AG20443 (cell line): ENCODE measurements around the gene HDAC6.

ENCODE experiments used
- DNase-seq: peaks from one replicate; pipeline ENCODE4 v3.0.0; 2012; ENCODE audit warnings: low spot score, mixed read lengths

The HDAC6 gene

GRCh38 chrX:48801280-48802088, at the start of gene HDAC6:
Gene HDAC6, plus strand, starts transcription at chrX:48802067. Its CDS starts 626 bp downstream, at chrX:48802693.
- peak; percentile 93 for DNase-seq

- DNase-seq: no peak
These were observed 49.4 kb upstream of the HDAC6 start for GRCh38 chrX:48752498-48752897.

DNA sequence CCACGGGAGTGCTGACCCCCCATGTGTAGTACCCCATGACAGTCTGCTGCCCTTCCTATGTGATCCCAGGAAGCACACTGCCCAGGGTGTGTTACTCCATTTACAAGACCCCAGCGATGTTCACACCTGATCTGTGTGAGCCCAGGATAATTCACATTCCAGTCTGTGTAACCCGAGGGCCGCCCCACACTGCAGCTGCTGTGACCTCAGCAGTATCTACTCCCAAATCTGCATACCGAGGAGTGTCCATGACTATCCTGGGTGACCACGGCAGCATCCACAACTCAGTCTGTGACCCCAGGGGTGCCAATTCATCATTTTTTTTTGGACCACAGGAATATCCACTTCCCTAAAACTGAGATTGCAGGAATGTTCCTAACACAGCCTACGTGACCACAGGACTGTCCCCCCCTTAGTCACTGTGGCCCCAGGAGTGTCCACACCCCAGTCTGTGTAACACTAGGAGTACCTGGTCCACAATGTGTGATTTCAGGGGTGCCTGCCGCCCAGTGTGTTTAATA, 48.1 kb upstream of the HDAC6 start:
- DNase-seq: no peak

DNA sequence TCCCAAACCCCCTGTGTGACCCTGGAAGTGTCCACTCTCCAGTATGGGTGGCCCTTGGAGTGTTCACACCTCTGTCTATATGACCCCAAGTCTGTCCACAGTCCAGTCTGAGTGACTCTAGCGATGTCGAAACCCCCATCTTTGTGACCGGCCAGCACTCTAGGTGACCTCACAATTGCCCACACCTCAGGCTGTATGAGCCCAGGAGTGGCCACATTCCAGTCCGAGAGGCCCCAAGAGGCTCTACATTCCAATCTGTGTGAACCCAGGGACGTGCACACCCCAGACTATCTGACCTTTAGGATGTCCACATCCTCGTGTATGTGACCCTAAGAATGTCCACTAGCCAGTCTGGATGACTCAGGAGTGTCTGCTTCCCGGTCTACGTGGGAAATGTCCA, 47.6 kb upstream of the HDAC6 start:
- no peak for DNase-seq

DNA sequence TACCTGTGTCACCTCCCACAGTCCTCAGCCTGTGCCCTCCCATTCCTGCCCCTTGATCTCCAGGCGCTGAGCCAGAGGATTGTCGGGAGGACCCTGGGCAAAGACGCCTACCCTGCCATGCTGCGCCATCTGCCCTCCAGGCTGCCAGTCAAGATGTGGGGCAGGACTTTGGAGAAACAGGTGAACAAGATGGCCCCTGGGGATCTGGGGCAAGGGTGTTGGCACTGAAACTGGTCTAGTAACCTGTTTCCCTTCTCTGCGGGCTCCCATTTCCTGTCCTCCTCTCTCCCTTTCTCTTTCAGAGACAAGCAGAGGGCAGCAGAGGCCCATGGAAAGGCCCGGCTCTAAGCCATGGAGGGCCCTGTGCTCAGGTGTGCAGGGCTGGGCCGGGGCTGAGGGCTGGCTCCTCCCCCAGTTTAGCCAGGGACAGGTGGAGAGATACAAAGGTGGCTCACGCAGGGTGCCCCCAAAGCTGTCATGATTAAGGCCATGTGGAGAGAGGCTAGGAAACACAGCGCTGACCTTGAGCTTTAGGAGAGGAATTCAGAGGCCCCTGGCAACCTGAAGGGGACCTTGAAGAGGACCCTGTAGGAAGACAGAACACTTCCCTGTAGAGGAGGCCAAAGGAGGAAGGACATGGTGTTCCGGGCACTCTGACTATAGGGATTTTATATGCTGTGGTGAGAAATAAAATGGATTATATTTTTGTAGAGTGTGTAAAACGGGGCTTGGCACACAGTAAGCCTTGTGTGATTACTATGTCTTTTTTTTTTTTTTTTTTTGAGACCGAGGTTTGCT, 40.0 kb upstream of the HDAC6 start, which contains the start of gene GLOD5:
TSS of gene GLOD5 (plus strand) at position 74 of the 798 bp plus-strand sequence. CDS start at position 118, 44 bp downstream.
- DNase-seq: no peak

DNA sequence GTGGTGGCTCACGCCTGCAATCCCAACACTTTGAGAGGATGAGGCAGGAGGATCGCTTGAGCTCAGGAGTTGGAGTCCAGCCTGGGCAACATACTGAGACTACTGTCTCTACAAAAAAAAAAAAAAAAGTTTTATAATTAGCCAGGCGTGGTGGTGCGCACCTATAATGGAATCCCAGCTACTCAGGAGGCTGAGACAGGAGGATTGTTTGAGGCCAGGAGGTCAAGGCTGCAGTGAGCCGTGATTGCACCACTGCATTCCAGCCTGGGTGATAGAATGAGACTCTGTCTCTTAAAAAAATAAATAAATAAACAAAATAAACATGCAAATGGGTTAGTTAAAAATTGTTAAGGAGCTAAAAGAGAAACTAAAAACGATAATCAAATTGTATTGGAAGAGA, 32.6 kb upstream of the HDAC6 start:
- DNase-seq: no peak

GRCh38 chrX:48770296-48770695, 31.6 kb upstream of the HDAC6 start:
- no peak for DNase-seq

DNA sequence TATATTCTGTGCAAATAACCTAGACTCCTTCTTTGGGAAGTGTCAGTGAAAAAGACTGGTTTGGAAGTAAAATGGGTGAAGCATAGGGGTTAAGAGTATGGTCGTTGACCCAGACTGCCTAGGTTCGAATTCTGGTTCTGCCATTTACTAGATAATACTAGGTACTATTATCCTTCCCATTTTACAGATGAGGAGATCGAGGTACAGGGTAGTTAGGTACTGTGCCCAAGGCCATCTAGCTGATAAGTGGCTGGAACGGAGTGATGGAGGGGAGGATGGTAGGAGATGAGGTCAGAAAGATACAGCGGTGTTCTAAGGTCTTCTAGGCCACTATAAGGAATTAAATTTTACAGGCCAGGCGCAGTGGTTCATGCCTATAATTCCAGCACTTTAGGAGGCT, 29.3 kb upstream of the HDAC6 start:
- no peak for DNase-seq

GRCh38 chrX:48776818-48777439, 24.9 kb upstream of the HDAC6 start:
- no peak for DNase-seq

DNA sequence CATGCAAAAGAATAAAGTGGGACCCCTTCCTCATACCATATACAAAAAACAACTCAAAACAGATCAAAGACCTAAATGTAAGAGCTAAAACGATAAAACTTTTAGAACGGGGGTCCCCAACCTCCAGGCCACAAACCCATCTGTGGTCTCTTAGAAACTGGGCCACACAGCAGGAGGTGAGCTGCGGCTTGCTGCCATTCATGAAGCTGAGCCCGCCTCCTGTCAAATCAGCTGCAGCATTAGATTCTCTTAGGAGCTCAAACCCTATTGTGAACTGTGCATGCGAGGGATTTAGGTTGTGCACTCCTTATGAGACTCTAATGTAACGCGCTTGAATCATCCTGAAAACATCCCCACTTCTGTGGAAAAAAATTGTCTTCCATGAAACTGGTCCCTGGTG, 22.5 kb upstream of the HDAC6 start:
- DNase-seq: no peak

- DNase-seq: no peak
These were observed 20.2 kb upstream of the HDAC6 start for GRCh38 chrX:48781705-48782104.

- no peak for DNase-seq
These were observed 19.7 kb upstream of the HDAC6 start for GRCh38 chrX:48782216-48782615.

- DNase-seq: no peak
These were observed 19.1 kb upstream of the HDAC6 start for GRCh38 chrX:48782795-48783194.

GRCh38 chrX:48784726-48785125, 17.1 kb upstream of the HDAC6 start:
- no peak for DNase-seq

GRCh38 chrX:48785186-48785539, 16.7 kb upstream of the HDAC6 start:
- DNase-seq: no peak

DNA sequence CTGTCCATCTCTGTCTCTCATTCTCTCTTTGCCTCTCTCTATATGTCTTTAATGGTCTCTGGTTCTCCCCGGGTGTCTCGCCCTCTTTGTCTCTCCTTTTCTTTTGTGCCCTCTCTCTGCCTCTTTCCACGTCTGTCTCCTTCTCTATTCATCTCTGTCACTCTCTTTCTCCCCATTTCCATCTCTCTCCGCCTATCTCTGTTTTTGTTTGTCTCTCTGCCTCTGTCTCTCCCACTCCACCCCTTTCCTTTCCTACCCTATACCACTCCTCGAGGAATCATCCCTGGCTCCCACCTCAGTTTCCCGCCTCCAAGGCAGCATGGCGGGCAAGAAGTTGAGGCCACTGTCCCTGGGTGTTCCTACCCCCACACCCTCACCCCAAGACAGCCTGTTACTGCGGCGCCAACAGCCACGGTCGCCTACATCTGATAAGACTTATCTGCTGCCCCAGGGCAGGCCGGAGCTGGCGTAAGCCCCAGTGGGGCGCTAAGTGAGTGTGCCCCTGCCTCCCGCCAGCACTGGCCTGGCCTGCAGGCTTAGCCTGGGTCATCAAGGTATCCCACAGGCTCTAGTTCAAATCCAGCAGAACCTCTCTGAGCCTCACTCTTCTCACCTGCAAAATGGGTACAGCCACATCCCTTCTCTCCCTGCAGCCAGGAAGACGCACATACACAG, 16.2 kb upstream of the HDAC6 start:
- no peak for DNase-seq

- no peak for DNase-seq
These were observed 15.5 kb upstream of the HDAC6 start, which contains the start of gene GATA1 for GRCh38 chrX:48786341-48786800. Gene GATA1, plus strand, starts transcription at chrX:48786590. Its CDS starts 4,520 bp downstream, at chrX:48791110.

DNA sequence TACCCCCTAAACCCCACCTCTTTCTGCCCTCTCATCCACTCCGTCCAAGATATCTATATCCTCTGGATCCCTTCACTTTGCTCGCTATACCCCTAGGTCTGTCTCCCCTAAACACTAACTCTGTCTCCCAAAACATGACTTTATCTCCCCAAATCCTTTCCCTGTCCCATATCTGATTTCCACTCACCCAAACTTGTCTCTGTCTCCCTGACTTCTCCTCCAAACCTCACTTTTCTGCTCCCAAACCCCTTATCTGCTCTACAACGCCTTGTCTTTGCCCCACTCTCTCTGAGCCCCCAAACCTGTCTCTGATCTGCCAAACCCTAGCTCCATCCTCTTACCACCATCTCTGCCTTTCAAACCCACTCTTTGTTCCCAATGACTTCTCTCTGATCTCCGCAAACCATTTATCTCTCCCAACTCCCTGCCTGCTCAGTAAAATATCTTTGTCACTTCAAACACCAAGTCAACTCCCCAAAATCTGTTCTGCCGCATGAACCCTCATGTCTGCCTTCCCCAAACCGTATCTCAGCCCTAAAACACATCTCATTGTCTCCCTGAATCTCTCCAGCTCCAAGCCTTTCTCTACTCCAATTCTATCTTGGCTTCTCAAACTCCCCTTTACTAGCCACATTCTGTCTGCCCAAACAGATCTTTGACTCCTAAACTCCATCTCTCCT, 14.9 kb upstream of the HDAC6 start:
- no peak for DNase-seq

DNA sequence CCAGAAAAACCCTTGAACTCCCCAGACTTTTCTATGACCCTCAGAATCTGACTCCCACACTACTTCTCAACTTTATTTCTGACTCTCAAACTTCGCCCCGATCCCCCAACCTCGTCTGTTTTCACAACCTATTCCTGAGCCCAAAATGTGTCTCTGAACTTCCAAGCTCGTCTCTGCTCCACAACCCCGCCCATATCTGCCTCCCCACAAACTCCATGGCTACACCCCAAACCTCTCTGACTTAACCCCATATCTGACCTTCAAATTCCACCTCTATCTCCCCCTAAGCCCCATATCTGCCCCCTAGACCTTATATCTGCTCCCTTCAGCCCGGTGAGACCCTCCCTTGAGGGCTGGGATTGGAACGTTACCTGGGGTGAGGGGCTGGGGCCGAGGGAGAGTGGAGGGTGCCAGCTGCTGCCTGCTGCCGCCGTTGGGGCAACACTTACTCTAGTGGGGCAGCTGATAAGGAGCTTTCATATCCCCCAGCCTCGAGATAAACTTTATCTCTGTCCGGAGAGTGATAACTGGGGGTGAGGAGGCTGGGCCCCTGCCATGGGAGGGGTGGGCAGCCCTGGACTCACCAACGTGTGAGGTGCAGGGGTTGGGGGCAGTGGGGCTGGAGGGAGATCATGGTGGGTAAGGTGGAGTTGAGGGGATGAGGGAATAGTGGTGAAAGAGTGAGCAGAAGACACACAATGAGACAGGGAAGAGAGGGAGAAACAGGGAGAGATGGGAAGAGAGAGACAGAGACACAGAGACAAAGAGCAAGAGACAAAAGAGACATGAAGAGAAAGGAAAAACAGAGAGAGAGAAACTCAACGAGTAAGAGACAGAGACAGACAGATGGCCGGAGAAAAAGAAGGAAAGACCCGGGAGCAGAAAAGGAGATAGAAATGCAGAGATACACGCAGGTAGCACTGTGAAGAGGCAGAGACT, 14.1 kb upstream of the HDAC6 start:
- DNase-seq: no peak
